HepG2 (cell line): Measurements from ENCODE around the gene DPPA2. TPM values are rescaled to one million over a fixed set of nuclear protein-coding genes. Genes with fewer than 3 reads are reported as not detected.

ENCODE experiments used
- ATAC-seq: fragments of 200-7000 bp; cut with Tn5 transposase; 3 replicates; pipeline ENCODE4 v1.9.1; 2020; ENCODE audit warnings: mild to moderate bottlenecking, moderate library complexity
- BruUV-seq: library from RNA; stranded (reverse); fragments of 400-500 nt; replicated peaks from 2 replicates; lab custom pipeline; 2021; lab: Mats Ljungman, UMichigan
- CTCF ChIA-PET: fragments of 300-600 bp; formaldehyde crosslinking; extraction: SDS; loops from one replicate; lab custom pipeline; 2021; ENCODE audit warnings: low total read pairs, inconsistent platforms, low intra/inter-chr PET ratio; lab: Yijun Ruan, JAX
- POLR2A ChIA-PET: fragments of 350-600 bp; sonication (Branson Sonifier 250); formaldehyde crosslinking; loops from one replicate; lab custom pipeline; 2020; ENCODE audit warnings: antibody characterized with exemption, inconsistent platforms; lab: Yijun Ruan, JAX
- DNase-seq: peaks from one replicate; pipeline ENCODE4 v3.0.0-alpha.2; 2015; ENCODE audit warnings: low spot score
- FAIRE-seq: peaks from 3 replicates; lab custom pipeline; 2011; peaks lifted over from hg19 to GRCh38; lab: Jason Lieb, UNC
- H2AFZ ChIP-seq: one replicate; pipeline ENCODE4 v1.6.1; 2011; ENCODE audit warnings: low read length, inconsistent platforms
- H3K27ac ChIP-seq: fragments of 300-600 bp; 3 replicates; pipeline ENCODE4 v1.8.0; 2011; ENCODE audit warnings: mixed run types, mild to moderate bottlenecking, mixed read lengths, low read length, inconsistent platforms; ENCODE audit not compliant: insufficient read depth; ENCODE audit errors: extremely low read length
- H3K27me3 ChIP-seq, 2 experiments: fragments of 200-600 bp in 1 of 2; 2 replicates in 1 of 2; 3 replicates in 1 of 2; pipeline versions ENCODE4 v1.6.0 to v1.8.0; 2011; ENCODE audit warnings: low read length in 2 of 2, mild to moderate bottlenecking in 2 of 2, moderate library complexity in 2 of 2, inconsistent platforms in 1 of 2; ENCODE audit not compliant: insufficient read depth in 2 of 2, control insufficient read depth in 1 of 2
- H3K36me3 ChIP-seq, 2 experiments: fragments of 200-600 bp in 1 of 2; replicated peaks in 1 of 2; 2 replicates in 1 of 2; 3 replicates in 1 of 2; pipeline versions ENCODE4 v1.5.1 to v1.8.0; 2011; ENCODE audit warnings: low read length in 2 of 2, inconsistent platforms in 1 of 2; ENCODE audit not compliant: insufficient read depth in 2 of 2, control insufficient read depth in 1 of 2
- H3K4me1 ChIP-seq: 2 replicates; pipeline ENCODE4 v1.5.1; 2012; ENCODE audit warnings: low read length, inconsistent platforms; ENCODE audit not compliant: insufficient read depth
- H3K4me2 ChIP-seq: 2 replicates; pipeline ENCODE4 v1.6.0; 2011; ENCODE audit warnings: low read depth, low read length, inconsistent platforms
- H3K4me3 ChIP-seq, 3 experiments: fragments of 200-600 bp in 1 of 3; sonication (generic), shearing (Covaris generic) in 1 of 3; replicated peaks in 1 of 3; 2 replicates each; pipeline ENCODE4 v1.5.1; 2011 to 2016; ENCODE audit warnings: low read length in 3 of 3, inconsistent platforms in 2 of 3, low read depth in 2 of 3, mild to moderate bottlenecking in 2 of 3, control low read depth in 1 of 3, mixed read lengths in 1 of 3; ENCODE audit not compliant: insufficient read depth in 1 of 3
- H3K79me2 ChIP-seq: one replicate; pipeline ENCODE4 v1.6.1; 2011; ENCODE audit warnings: low read length, inconsistent platforms; ENCODE audit not compliant: insufficient read depth
- H3K9ac ChIP-seq: 2 replicates; pipeline ENCODE4 v1.6.0; 2011; ENCODE audit warnings: mild to moderate bottlenecking, low read depth, low read length, inconsistent platforms; ENCODE audit not compliant: insufficient read depth
- H3K9me3 ChIP-seq: 2 replicates; pipeline ENCODE4 v1.5.1; 2012; ENCODE audit warnings: mild to moderate bottlenecking, low read length
- H4K20me1 ChIP-seq: 2 replicates; pipeline ENCODE4 v1.6.0; 2011; ENCODE audit warnings: inconsistent platforms, mild to moderate bottlenecking, low read length, moderate library complexity; ENCODE audit not compliant: insufficient read depth
- CREB1 ChIP-seq, 2 experiments: fragments of 450-650 bp in 1 of 2; IDR thresholded peaks; 2 replicates each; pipeline ENCODE4 v1.6.1; 2016 to 2017; ENCODE audit warnings: control low read depth in 1 of 2, mild to moderate bottlenecking in 1 of 2, missing compliant biosample characterization in 1 of 2, missing genetic modification characterization in 1 of 2
- NFKBIZ ChIP-seq: IDR thresholded peaks from 2 replicates; pipeline ENCODE4 v1.6.1; 2018; ENCODE audit warnings: missing genetic modification reagents, missing compliant biosample characterization
- ZNF124 ChIP-seq: sonication (generic); formaldehyde crosslinking; IDR thresholded peaks from 2 replicates; pipeline ENCODE4 v1.4.0; 2020; ENCODE audit warnings: missing genetic modification reagents
- WGBS: methylation state at CpG from one replicate; pipeline ENCODE4 v1.1.6; 2017; ENCODE audit warnings: low lambda C conversion rate; 5-methylcytosine and 5-hydroxymethylcytosine counted together
- in situ Hi-C: cut with HindIII; loops from 2 replicates; pipeline ENCODE4 v1.10.0; 2017; ENCODE audit warnings: low pct_unique_long_range_greater_than_20kb; ENCODE audit not compliant: extremely low pct_ligation_motif_present
- intact Hi-C: fragments of 100-400 bp; cut with micrococcal nuclease; formaldehyde crosslinking; loops from one replicate; pipeline ENCODE4 v1.10.0; 2022; ENCODE audit not compliant: unreplicated experiment
- polyA plus RNA-seq, 8 experiments: library from polyadenylated mRNA; depleted of rRNA in 3 of 8; stranded (reverse) in 7 of 8; unstranded in 1 of 8; fragments of >200 nt; fragmentation: Illumina TruSeq in 4 of 8; extraction: Trizol in 4 of 8; gene quantifications; 2 replicates each; pipeline versions ENCODE4 v1.2.1 to v1.2.3, GENCODE V29; 2011 to 2016; ENCODE audit warnings: low read depth in 4 of 8, missing spikeins in 1 of 8, mixed read lengths in 1 of 8; ENCODE audit not compliant: insufficient read depth in 1 of 8
- total RNA-seq, 5 experiments: library from RNA; depleted of rRNA; stranded (reverse); fragments of >200 nt; fragmentation: Illumina TruSeq; extraction: Trizol; gene quantifications; 2 replicates each; pipeline ENCODE4 v1.2.3, GENCODE V29; 2016; ENCODE audit warnings: low read depth in 1 of 5
- TF ChIP-seq, protein P1 (sequence below): sonication (generic); formaldehyde crosslinking; IDR thresholded peaks from 2 replicates; pipeline ENCODE4 v1.4.0; 2020; ENCODE audit warnings: missing genetic modification reagents, borderline replicate concordance

DPPA2 gene
- total and polyA plus RNA-seq, 2 of the 13 experiments (the other 11 are each of a cell fraction or from before 2014, with no cell fraction given): not detected

DNA sequence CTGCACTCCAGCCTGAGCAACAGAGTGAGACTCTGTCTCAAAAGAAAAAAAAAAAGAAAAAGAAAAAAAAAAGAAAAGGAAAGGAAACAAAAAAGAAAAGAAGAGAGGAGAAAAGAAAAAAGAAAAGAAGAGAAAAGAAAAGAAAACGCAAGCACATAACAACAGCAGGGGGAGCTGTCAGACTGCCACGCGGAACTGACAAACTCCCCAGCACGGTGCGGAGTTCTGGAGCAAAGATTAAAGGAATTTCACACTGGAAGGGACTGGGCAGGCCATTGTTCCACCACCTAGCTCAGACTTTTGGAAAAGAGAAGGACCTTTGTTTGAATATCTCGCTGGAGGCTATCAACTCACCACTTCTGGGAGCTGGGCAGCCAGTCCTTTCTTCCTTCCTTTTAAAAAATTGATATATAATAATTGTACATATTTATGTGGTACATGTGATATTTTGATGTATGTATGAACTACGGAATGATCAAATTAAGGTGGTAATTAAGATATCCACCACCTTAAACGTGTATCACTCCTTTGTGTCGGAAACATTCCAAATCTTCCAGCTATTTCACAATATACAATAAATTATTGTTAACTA is 40.5 kb downstream of the DPPA2 start (continued):
- TF ChIP-seq, protein P1, sequence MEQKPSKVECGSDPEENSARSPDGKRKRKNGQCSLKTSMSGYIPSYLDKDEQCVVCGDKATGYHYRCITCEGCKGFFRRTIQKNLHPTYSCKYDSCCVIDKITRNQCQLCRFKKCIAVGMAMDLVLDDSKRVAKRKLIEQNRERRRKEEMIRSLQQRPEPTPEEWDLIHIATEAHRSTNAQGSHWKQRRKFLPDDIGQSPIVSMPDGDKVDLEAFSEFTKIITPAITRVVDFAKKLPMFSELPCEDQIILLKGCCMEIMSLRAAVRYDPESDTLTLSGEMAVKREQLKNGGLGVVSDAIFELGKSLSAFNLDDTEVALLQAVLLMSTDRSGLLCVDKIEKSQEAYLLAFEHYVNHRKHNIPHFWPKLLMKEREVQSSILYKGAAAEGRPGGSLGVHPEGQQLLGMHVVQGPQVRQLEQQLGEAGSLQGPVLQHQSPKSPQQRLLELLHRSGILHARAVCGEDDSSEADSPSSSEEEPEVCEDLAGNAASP (CRISPR knock-in tag): no peak
- no peak for TF ChIP-seq NFKBIZ (CRISPR knock-in tag)

DNA sequence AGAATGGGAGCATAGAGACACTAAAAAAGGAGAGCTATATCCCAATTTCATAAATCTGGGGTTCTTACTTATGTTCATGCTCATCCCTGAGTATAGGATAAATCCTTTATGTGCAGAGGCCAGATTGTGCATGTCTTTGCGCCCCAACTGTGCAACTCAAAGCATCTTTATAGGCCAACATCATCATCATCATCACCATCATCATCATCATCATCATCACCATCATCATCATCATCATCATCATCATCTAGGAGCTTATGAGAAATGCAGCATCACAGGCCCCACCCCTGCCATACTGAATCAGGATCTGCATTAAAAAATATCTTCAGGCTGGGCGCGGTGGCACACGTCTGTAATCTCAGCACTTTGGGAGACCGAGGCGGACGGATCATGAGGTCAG is 45.5 kb downstream of the DPPA2 start:
- H4K20me1 ChIP-seq: no peaks in the 10 kb centered on the region
- H3K79me2 ChIP-seq: no peaks in the 10 kb centered on the region
- WGBS: 81% methylated on average over 6 of the region's 7 CpGs
- DNase-seq (no peak), ATAC-seq (no peak), FAIRE-seq (no peak)
- no peak overlapping the region for H3K4me2 ChIP-seq
- H3K27me3 ChIP-seq: no peaks in the 10 kb centered on the region
- in situ Hi-C loops: no loop called here
- H3K9me3 ChIP-seq: no peaks in the 10 kb centered on the region
- no peak for TF ChIP-seq ZNF124 (CRISPR knock-in tag)
- peak; percentile 89 for TF ChIP-seq CREB1 (IDR thresholded peaks at IDR 0.05)
- TF ChIP-seq CREB1 (CRISPR knock-in tag; IDR thresholded peaks at IDR 0.05): no peak
- BruUV-seq: no TSS peak
- H2AFZ ChIP-seq: no peak overlapping the region
- ChIA-PET CTCF (no interaction called here), POLR2A (no interaction called here)
- no peaks in the 10 kb centered on the region for H3K36me3 ChIP-seq
- H3K4me3 ChIP-seq: no peak overlapping the region
- no peak overlapping the region for H3K27ac ChIP-seq
- H3K4me1 ChIP-seq: no peaks in the 10 kb centered on the region
- intact Hi-C loops: loop anchor here (10.0 kb wide), 1 partner anchor 1814 kb away; no protein-coding TSS in a partner anchor
- no peak overlapping the region for H3K9ac ChIP-seq
